GM18858 (cell line): ENCODE measurements around the gene FAM3D.

Experiments
- ATAC-seq: cut with Tn5 transposase; IDR thresholded peaks from one replicate; pipeline ENCODE4 v1.9.1; 2021; ENCODE audit not compliant: unreplicated experiment

The FAM3D gene

DNA sequence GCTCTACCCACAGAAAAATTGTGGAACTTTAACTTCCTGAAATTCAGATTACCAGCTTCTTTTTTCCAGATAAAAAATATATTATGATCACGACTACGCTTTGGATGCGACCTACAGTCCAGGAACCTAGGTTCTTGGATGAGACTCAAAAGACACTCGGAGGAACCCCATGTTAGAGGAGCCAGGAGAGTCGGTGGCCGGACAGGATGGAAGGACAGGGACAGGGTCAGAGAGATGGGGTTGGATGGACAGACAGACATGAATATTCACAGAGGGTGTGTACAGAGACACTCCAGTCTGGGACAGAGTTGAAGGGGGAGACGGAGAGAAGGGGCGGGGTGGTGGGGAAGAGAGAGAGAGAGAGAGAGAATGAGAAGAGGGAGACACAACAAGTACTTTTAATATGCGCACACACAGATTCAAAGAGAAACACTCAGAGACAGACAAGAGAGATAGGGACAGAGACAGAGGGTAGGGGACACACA lies 9.5 kb downstream of the FAM3D start:
- ATAC-seq = no peak

DNA sequence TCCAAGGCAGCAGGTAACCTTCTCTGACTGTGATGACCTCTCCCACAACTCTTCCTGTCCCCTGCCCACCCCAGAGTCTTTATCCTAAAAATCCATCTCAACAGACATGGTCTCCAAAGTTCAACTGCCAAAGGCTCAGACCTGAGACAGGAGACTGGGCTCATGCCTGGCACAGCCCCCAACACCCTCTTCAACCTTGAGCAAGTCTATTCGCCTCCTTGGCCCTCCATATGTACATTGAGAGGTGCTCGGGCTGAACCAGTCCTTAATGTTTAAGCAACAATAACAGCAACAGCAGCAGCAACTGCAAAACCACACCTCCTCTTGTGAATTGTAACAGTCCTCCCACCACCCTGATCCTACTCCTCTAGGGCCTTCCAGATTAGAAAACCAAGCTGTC lies 9.9 kb downstream of the FAM3D start:
- ATAC-seq = no peak

DNA sequence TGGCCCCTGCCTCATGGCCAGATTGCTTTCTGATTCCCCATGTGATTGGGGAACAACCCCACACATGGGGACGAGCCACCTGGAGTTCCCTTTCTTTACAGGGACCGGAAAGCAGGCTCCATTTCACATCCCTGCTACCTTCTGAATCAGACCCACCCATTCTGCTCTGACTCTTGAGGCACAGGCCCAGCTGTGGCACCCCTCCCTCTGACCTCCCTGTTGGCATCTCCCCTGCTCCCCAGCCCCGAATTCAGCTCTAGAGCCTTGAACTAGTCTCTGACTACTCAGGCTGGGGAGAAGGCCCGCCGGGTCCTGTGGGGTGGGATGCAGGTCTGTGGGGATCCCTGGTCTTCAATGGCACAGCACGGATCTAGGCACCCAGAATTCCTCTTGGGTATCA lies 12.1 kb downstream of the FAM3D start:
- no peak for ATAC-seq

DNA sequence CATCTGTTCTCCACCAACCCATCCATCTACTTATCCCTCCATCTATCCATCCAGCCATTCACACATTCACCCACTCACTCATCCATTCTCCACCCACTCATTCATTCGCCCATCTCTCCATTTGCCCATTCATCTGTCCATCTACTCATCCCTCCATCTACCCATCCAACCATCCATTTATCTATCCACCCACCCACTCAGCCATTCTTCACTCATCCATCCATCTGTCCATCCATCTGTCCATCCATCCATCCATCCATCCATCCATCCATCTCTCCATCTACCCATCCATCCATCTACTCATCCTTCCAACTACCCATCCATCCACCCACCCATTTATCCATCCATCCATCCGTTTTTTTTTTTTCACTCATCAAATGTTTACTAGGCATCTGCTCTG lies 13.9 kb downstream of the FAM3D start:
- no peak for ATAC-seq

DNA sequence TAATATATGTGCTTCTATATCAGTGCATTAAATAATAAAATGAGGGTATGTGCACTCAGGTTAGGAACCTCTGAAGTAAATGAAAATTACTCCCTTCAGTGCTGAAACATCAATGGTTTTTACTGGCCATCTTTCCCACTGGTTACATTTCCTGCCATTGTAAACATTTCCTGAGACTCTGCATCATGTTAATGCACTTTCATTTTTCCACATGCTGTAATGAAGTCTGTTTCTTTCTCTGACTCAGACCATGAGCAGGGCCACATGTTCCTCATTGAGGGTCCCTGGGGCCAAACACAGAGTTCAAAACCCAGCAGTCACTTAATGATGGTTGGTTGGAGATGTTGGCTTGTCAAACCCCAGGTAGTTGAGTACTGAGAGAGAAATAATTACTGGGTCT lies 15.3 kb downstream of the FAM3D start:
- ATAC-seq = no peak

GRCh38 chr3:58647381-58648141 lies 19.0 kb downstream of the FAM3D start:
- no peak for ATAC-seq

GRCh38 chr3:58646503-58646902 lies 20.1 kb downstream of the FAM3D start:
- no peak for ATAC-seq

DNA sequence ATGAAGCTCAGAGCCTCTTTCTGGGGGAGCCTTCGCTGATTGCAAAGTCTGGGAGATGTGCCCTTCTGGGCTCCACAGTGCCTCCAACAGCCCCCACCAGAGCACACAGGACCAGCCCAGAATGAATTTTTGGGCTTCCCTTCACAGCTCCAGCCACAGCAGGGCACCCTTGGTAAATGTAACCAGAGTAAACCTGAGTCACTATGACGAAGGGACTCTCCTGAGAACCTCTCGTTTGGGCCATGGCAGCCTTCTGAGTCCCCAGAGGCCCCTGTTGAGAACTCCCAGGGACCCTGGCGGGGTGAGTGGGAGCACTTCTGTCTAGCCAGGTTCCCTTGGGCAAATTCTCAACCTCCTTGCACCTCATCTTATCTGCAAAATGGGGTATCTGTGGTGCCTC lies 20.8 kb downstream of the FAM3D start:
- ATAC-seq = no peak

DNA sequence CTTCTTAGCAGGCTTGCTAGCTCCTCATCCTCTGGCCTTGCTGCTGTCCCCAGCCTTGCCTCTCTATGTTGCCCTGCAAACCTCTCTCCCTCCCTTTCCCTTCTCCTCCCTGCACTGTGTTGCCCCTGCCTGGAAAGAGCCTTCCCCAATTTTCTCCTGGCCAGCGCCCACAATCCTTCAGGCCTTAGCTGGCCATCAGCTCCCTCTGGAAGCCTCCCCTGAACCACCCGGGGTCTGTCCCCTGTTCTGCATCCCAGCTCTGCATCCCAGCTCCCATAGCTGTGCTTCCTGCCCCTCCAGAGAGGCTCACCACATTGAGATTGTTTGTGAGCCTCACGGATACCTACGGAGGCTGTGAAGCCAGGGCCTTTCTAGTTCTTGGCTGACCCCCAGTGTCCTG lies 23.7 kb downstream of the FAM3D start:
- no peak for ATAC-seq

DNA sequence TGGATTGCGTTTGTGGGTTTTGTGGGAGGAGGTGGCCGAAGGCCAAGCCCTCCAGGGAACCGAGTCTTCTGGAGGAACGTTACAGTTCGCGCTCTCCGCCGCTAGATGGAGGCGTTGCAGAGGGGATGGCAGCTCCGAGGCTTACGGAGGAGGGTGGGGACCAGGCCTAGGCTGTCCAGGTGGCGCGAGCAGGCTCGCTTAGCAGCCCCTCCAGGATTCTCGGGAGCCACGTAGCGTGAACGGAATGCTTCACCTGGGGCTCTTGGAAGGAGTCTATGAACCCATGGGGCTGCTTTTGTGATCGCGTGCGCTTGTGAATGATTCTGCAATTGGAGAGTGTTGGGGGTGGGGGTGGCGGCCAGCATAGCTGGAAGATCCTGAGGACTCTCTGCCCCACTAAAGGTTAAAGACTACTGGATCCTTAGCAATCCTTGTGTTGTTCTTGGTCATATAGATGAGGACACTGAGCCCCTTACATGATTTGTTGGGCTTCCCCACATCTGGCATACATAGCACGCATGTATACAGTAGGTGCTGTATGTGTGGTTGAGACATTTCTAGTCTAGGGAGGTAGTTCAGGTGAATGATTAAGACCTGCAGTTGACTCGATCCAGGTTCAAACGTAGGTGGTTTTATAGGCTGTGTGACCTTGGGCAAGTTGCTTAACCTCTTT lies 25.7 kb downstream of the FAM3D start:
- peak; percentile 89 for ATAC-seq

- ATAC-seq = no peak
These were observed 26.7 kb downstream of the FAM3D start for GRCh38 chr3:58639842-58640241.

DNA sequence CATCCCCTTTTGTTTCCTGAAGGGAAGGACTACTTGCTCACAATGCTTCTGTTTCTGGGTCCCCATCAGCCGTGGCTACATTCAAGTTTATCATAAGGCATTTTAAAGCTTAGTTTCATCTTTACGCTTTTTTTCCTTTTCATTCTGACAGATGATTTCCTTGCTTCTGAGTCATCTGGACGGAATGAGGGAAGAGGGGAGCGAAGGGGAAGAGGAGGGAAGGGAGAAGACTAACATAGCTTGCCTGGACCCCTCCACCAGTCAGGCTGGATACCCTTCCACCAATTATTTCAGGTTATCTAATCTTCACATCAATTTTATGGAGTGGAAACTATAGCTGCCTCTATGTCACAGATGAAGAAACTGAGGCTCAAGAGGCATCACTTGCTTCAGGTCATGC lies 27.6 kb downstream of the FAM3D start:
- no peak for ATAC-seq

DNA sequence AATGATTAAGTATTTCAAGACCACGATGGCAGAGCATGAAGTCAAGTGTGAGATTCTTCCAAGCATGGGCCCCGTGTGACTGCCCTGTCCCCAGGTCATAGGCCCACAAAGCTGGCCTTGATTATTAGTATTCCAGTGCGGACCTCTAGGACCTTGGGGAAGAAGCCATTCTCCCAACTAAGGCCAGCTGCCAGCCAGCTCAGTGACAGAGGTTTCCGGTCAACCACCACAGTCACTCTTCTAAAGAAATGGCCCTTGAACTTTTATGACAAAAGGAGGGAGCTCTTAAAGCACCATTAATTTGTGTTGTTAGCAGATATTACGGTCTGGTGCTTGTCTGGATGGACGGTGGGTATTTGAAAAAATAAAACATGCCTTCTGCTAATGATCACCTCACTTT lies 28.0 kb downstream of the FAM3D start:
- ATAC-seq = no peak

DNA sequence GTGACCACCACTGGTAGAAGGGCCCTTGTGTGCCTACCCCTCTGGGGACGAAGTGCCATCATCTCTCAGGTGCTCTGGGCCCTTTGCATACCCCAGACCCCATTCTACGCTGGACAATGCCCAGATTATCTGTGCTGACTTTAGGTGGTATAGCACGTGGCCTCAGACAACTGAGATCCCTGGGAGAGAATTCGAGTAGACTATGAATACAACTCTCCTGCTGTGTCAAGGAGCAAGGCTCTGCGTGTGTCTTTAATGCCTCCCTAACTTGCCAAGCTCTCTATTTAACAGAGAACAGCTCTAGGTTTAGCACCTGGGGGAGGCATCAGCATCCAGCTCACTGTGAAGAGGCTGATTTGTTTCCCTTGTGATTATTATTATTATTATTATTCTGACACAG lies 29.1 kb downstream of the FAM3D start:
- no peak for ATAC-seq

GRCh38 chr3:58635371-58636285 lies 30.9 kb downstream of the FAM3D start:
- ATAC-seq = no peak

DNA sequence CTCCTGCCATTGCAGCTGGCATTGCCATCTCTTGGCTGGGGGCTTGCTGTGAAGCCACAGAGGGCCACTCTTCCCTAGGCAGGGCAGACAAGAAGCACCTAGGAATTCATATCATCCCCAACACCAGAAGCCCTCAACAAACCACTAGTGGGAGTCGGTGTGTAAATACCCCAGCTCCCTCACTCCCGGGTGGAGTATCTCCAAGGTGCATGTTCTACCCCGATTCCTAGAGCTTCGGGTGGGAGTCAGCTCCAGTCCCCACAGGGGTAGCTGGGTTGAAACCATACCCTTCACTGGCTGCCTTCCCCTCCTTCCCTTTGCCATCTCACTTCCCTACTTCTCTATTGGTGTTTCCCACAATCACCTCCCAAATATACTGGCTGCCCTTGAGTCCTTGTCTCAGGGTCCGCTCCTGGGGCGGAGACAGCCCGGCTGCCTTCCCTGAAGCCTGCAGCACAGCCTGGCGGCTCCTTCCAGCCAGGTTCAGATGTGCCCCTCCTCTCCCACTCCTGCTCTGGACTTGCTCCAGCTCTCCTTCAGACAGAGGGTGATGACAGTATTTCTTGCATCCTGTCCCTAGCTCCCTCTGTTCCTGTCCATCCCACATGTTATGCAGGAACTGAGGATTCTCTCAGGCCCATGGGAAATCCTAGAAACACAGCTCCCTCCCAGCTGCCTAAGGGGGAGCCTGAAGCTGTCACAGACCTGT lies 33.3 kb downstream of the FAM3D start:
- no peak for ATAC-seq

DNA sequence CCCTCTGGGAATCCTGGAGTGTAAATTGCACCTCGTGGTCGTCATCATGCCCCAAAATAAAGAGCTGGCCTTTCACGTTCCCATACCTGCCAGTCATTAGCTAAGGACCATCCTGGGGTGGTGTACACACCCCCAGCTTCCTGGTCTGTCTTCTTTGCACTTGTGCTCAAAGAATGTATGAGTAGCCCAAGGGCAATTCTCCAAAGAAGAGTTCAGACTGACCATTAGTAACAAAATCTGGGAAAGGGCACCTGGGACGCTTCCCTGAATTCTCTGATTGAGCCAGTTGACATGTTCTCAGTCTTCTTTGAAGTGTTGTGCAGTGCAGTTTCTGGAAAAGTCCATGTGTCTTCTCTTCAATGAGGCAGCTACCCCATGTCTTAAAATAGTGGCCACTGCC lies 34.8 kb downstream of the FAM3D start:
- ATAC-seq = no peak

- ATAC-seq = no peak
These were observed 35.9 kb downstream of the FAM3D start for GRCh38 chr3:58630710-58631092.

- ATAC-seq = no peak
These were observed 36.4 kb downstream of the FAM3D start for GRCh38 chr3:58630076-58630709.

DNA sequence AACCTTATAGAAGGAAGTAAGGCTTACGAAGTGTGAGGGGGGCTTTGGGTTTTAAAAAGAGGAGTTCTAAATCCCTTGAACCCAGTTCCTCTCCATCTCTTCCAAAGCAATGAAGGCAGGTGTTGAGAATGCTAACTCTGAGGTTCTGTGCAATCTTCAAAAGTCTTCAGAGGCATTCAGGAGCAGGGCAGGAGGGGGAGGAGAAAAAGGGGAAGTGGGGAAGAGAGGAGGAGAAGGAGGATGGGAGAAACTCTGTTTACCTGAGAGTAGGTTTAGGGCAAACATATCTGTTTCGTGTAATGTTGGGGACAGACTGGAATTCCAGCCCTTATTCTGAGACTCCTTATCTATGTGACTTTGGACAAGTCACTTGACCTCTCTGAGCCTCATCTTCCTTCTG lies 36.9 kb downstream of the FAM3D start:
- no peak for ATAC-seq
